HepG2 (cell line): Measurements from ENCODE around the gene LRRC8D. TPM values are rescaled to one million over a fixed set of nuclear protein-coding genes. Genes with fewer than 3 reads are reported as not detected.

Experiments
- AGO1 ChIP-seq: fragments of 200-400 bp; formaldehyde crosslinking; IDR thresholded peaks from 2 replicates; pipeline ENCODE4 v1.6.1; 2017; ENCODE audit warnings: mild to moderate bottlenecking, low read depth, low read length, moderate library complexity; ENCODE audit not compliant: poor library complexity, severe bottlenecking
- ATF6 ChIP-seq: sonication (generic); formaldehyde crosslinking; conservative IDR thresholded peaks from 2 replicates; pipeline ENCODE4 v1.4.0; 2020; ENCODE audit warnings: missing genetic modification reagents
- HNF4A ChIP-seq: sonication (generic); formaldehyde crosslinking; IDR thresholded peaks from 2 replicates; pipeline ENCODE4 v1.4.0; 2020; ENCODE audit warnings: missing genetic modification reagents
- ISL2 ChIP-seq: sonication (generic); formaldehyde crosslinking; IDR thresholded peaks from 2 replicates; pipeline ENCODE4 v1.5.0; 2020; ENCODE audit warnings: missing genetic modification reagents
- KDM6A ChIP-seq: IDR thresholded peaks from 2 replicates; pipeline ENCODE4 v1.6.1; 2016; ENCODE audit warnings: low read depth
- MLX ChIP-seq: IDR thresholded peaks from 2 replicates; pipeline ENCODE4 v1.6.1; 2016
- NFYB ChIP-seq: sonication (generic); formaldehyde crosslinking; IDR thresholded peaks from 2 replicates; pipeline ENCODE4 v1.4.0; 2020; ENCODE audit warnings: missing genetic modification reagents
- NR2F6 ChIP-seq, 2 experiments: IDR thresholded peaks; 2 replicates each; pipeline ENCODE4 v1.6.1; 2016; ENCODE audit warnings: antibody characterized with exemption in 1 of 2, mild to moderate bottlenecking in 1 of 2
- POLR2AphosphoS2 ChIP-seq: IDR thresholded peaks from 2 replicates; pipeline ENCODE4 v1.6.1; 2011; ENCODE audit warnings: low read depth, low read length, improper control_type of control experiment
- RELA ChIP-seq: sonication (generic); formaldehyde crosslinking; IDR thresholded peaks from 2 replicates; pipeline ENCODE4 v1.4.0; 2020; ENCODE audit warnings: missing genetic modification reagents
- SMARCE1 ChIP-seq: fragments of 450-650 bp; IDR thresholded peaks from 2 replicates; pipeline ENCODE4 v1.6.1; 2017; ENCODE audit warnings: borderline replicate concordance
- THYN1 ChIP-seq: sonication (generic); formaldehyde crosslinking; IDR thresholded peaks from 2 replicates; pipeline ENCODE4 v1.8.1; 2023; ENCODE audit warnings: low read depth, mild to moderate bottlenecking, moderate library complexity, missing genetic modification reagents, borderline replicate concordance
- ZBTB10 ChIP-seq: sonication (generic); formaldehyde crosslinking; IDR thresholded peaks from 2 replicates; pipeline ENCODE4 v1.4.0; 2020; ENCODE audit warnings: missing genetic modification reagents, borderline replicate concordance
- ZBTB3 ChIP-seq: sonication (generic); formaldehyde crosslinking; IDR thresholded peaks from 2 replicates; pipeline ENCODE4 v1.4.0; 2020; ENCODE audit warnings: low read depth, mild to moderate bottlenecking, moderate library complexity, missing genetic modification reagents, borderline replicate concordance
- ZBTB49 ChIP-seq: sonication (generic); formaldehyde crosslinking; IDR thresholded peaks from 2 replicates; pipeline ENCODE4 v1.4.0; 2020; ENCODE audit warnings: missing genetic modification reagents, borderline replicate concordance
- ZC3H13 ChIP-seq: sonication (generic); formaldehyde crosslinking; IDR thresholded peaks from 2 replicates; pipeline ENCODE4 v1.8.1; 2023; ENCODE audit warnings: mild to moderate bottlenecking, missing genetic modification reagents, moderate library complexity
- ZNF451 ChIP-seq: sonication (generic); formaldehyde crosslinking; IDR thresholded peaks from 2 replicates; pipeline ENCODE4 v1.5.0; 2020; ENCODE audit warnings: mild to moderate bottlenecking, missing genetic modification reagents
- ZNF513 ChIP-seq: sonication (generic); formaldehyde crosslinking; conservative IDR thresholded peaks from 2 replicates; pipeline ENCODE4 v1.5.0; 2020; ENCODE audit warnings: missing genetic modification reagents
- ZNF761 ChIP-seq: sonication (generic); formaldehyde crosslinking; conservative IDR thresholded peaks from 2 replicates; pipeline ENCODE4 v1.4.0; 2020; ENCODE audit warnings: mild to moderate bottlenecking, missing genetic modification reagents
- ZNF768 ChIP-seq: sonication (generic); formaldehyde crosslinking; IDR thresholded peaks from 2 replicates; pipeline ENCODE4 v1.4.0; 2020; ENCODE audit warnings: missing genetic modification reagents
- ZSCAN31 ChIP-seq: sonication (generic); formaldehyde crosslinking; IDR thresholded peaks from 2 replicates; pipeline ENCODE4 v1.5.0; 2020; ENCODE audit warnings: low read depth, mild to moderate bottlenecking, missing genetic modification reagents
- polyA plus RNA-seq, 8 experiments: library from polyadenylated mRNA; depleted of rRNA in 3 of 8; stranded (reverse) in 7 of 8; unstranded in 1 of 8; fragments of >200 nt; fragmentation: Illumina TruSeq in 4 of 8; extraction: Trizol in 4 of 8; gene quantifications; 2 replicates each; pipeline versions ENCODE4 v1.2.1 to v1.2.3, GENCODE V29; 2011 to 2016; ENCODE audit warnings: low read depth in 4 of 8, missing spikeins in 1 of 8, mixed read lengths in 1 of 8; ENCODE audit not compliant: insufficient read depth in 1 of 8
- total RNA-seq, 5 experiments: library from RNA; depleted of rRNA; stranded (reverse); fragments of >200 nt; fragmentation: Illumina TruSeq; extraction: Trizol; gene quantifications; 2 replicates each; pipeline ENCODE4 v1.2.3, GENCODE V29; 2016; ENCODE audit warnings: low read depth in 1 of 5

The LRRC8D gene
- total and polyA plus RNA-seq, 2 of the 13 experiments (the other 11 are each of a cell fraction or from before 2014, with no cell fraction given) = 29.9 to 45.5 TPM

- TF ChIP-seq ZNF768 (CRISPR knock-in tag) (no peak), ZBTB10 (CRISPR knock-in tag) (no peak), ZNF513 (CRISPR knock-in tag) (no peak), ATF6 (CRISPR knock-in tag) (no peak), KDM6A (no peak), THYN1 (CRISPR knock-in tag) (no peak), MLX (CRISPR knock-in tag) (no peak), HNF4A (CRISPR knock-in tag) (peak; percentile 50), NR2F6 (IDR thresholded peaks at IDR 0.05) (no peak), NR2F6 (CRISPR knock-in tag; IDR thresholded peaks at IDR 0.05) (no peak), ISL2 (no peak), ZBTB3 (CRISPR knock-in tag) (no peak), NFYB (CRISPR knock-in tag) (no peak), ZSCAN31 (CRISPR knock-in tag) (no peak), ZNF451 (CRISPR knock-in tag) (no peak), RELA (CRISPR knock-in tag) (no peak), POLR2AphosphoS2 (no peak), SMARCE1 (no peak), AGO1 (no peak), ZC3H13 (CRISPR knock-in tag) (no peak), ZNF761 (CRISPR knock-in tag) (no peak), ZBTB49 (CRISPR knock-in tag) (no peak)
These were observed 13.4 kb downstream of the LRRC8D start (continued) for GRCh38 chr1:89834083-89834704.
